A549 (cell line): ENCODE data around the gene NSUN5.

Experiments used
- CHD2 ChIP-seq: fragments of 150-350 bp; IDR thresholded peaks from 2 replicates; pipeline ENCODE4 v1.6.1; 2014; ENCODE audit warnings: low read length; ENCODE audit not compliant: partially characterized antibody
- CTCF ChIP-seq: fragments of >200 bp; sonication (Bioruptor Twin); formaldehyde crosslinking; IDR thresholded peaks from 3 replicates; pipeline ENCODE4 v1.5.1; 2016
- HDAC2 ChIP-seq: fragments of 200-600 bp; sonication (generic); IDR thresholded peaks from 2 replicates; pipeline ENCODE4 v1.6.1; 2016
- JUN ChIP-seq, 2 experiments: fragments of >200 bp; sonication (Bioruptor Twin); formaldehyde crosslinking; IDR thresholded peaks; 2 replicates in 1 of 2; 3 replicates in 1 of 2; pipeline ENCODE4 v1.6.1; 2016 to 2017
- KDM1A ChIP-seq: fragments of 200-600 bp; sonication (generic); IDR thresholded peaks from 2 replicates; pipeline ENCODE4 v1.6.1; 2016; ENCODE audit warnings: low read depth, mild to moderate bottlenecking
- MAFK ChIP-seq: fragments of 450-650 bp; IDR thresholded peaks from 2 replicates; pipeline ENCODE4 v1.6.1; 2014; ENCODE audit not compliant: partially characterized antibody
- MAX ChIP-seq: IDR thresholded peaks from 2 replicates; pipeline ENCODE4 v1.6.1; 2012
- POLR2A ChIP-seq: IDR thresholded peaks from 2 replicates; pipeline ENCODE4 v1.6.1; 2012; ENCODE audit warnings: mild to moderate bottlenecking, low read length
- RCOR1 ChIP-seq: fragments of 150-350 bp; IDR thresholded peaks from 2 replicates; pipeline ENCODE4 v1.6.1; 2014; ENCODE audit warnings: antibody characterized with exemption, low read length, low read depth
- REST ChIP-seq: fragments of 200-600 bp; sonication (generic); IDR thresholded peaks from 2 replicates; pipeline ENCODE4 v1.6.1; 2016; ENCODE audit warnings: antibody characterized with exemption, mild to moderate bottlenecking, moderate library complexity
- RFX5 ChIP-seq: fragments of 450-650 bp; IDR thresholded peaks from 2 replicates; pipeline ENCODE4 v1.7.1; 2014; ENCODE audit warnings: antibody characterized with exemption, mild to moderate bottlenecking, moderate library complexity
- SREBF2 ChIP-seq: fragments of 450-650 bp; IDR thresholded peaks from 2 replicates; pipeline ENCODE4 v1.6.1; 2014; ENCODE audit warnings: mild to moderate bottlenecking, moderate library complexity
- USF2 ChIP-seq: fragments of 450-650 bp; IDR thresholded peaks from 2 replicates; pipeline ENCODE4 v1.6.1; 2014; ENCODE audit warnings: antibody characterized with exemption

GRCh38 chr7:73341877-73342276 lies 33.3 kb upstream of the NSUN5 start:
- TF ChIP-seq POLR2A: no peak
- TF ChIP-seq KDM1A: no peak
- TF ChIP-seq MAX: no peak
- TF ChIP-seq CTCF: no peak
- TF ChIP-seq MAFK: no peak
- no peak for TF ChIP-seq RFX5
- no peak for TF ChIP-seq RCOR1
- TF ChIP-seq CHD2: no peak
- no peak for TF ChIP-seq JUN (IDR thresholded peaks at IDR 0.05)
- no peak for TF ChIP-seq REST
- no peak for TF ChIP-seq HDAC2
- TF ChIP-seq USF2: peak; percentile 88
- TF ChIP-seq SREBF2: no peak
